Erythroblast (primary cell): ENCODE measurements around the gene AQP1.

ENCODE experiments used
- GATA1 ChIP-seq: IDR thresholded peaks from 2 replicates; pipeline ENCODE4 v1.6.1; 2011; ENCODE audit warnings: low read depth, mild to moderate bottlenecking, control low read depth, low read length, moderate library complexity
- POLR2A ChIP-seq: IDR thresholded peaks from 2 replicates; pipeline ENCODE4 v1.6.1; 2011; ENCODE audit warnings: mild to moderate bottlenecking, low read length

DNA sequence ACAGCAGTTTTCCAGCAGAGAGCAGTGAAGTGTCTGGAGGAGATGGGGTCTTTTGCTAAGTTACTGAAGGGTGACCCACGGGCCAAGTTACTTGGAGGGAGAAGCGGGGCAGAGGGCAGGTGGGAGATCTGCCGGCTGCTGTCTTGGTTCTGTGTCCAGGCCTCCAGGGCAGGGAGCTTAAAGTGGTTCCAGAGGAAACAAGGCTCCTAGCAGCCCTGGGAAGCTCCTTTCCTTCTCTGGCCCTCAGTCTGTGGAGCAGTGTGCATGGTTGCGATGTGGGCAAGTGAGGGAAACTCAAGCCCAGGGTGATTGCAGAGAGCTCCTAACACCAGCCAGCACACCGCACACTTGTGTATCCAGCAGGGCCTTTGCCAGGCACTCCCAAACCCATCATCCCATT, 58.4 kb downstream of the AQP1 start:
- TF ChIP-seq GATA1 (no peak), POLR2A (no peak)
